K562 (cell line): ENCODE data around the gene TIMM23. TPM values are rescaled to one million over a fixed set of nuclear protein-coding genes. Genes with fewer than 3 reads are reported as not detected.

Source experiments
- ATAC-seq: fragments of 200-7000 bp; cut with Tn5 transposase; 3 replicates; pipeline ENCODE4 v1.9.1; 2020; ENCODE audit warnings: moderate library complexity
- BruUV-seq: library from RNA; stranded (reverse); fragments of 400-500 nt; replicated peaks from 2 replicates; lab custom pipeline; 2021; lab: Mats Ljungman, UMichigan
- CTCF ChIA-PET: fragments of 300-600 bp; formaldehyde crosslinking; extraction: SDS; loops from one replicate; lab custom pipeline; 2021; ENCODE audit warnings: low intra/inter-chr PET ratio; lab: Yijun Ruan, JAX
- POLR2A ChIA-PET: fragments of 300-600, 350-650 bp; sonication (Branson Sonifier 250); formaldehyde crosslinking; extraction: SDS; loops from one replicate; lab custom pipeline; 2021; ENCODE audit warnings: antibody characterized with exemption, inconsistent platforms; lab: Yijun Ruan, JAX
- DNase-seq, 4 experiments: peaks; one replicate each; pipeline versions ENCODE4 v3.0.0 to v3.0.0-alpha.2; 2011 to 2018; ENCODE audit warnings: low spot score in 3 of 4, mixed read lengths in 3 of 4; ENCODE audit errors: extremely low read depth in 1 of 4
- FAIRE-seq: peaks from 2 replicates; lab custom pipeline; 2011; peaks lifted over from hg19 to GRCh38; lab: Jason Lieb, UNC
- H2AFZ ChIP-seq: 2 replicates; pipeline ENCODE4 v1.6.0; 2011; ENCODE audit warnings: low read depth, low read length, control low read depth, inconsistent platforms
- H3K27ac ChIP-seq: fragments of 200-600 bp; 3 replicates; pipeline ENCODE4 v1.8.0; 2011; ENCODE audit warnings: low read depth, mild to moderate bottlenecking, control low read depth, inconsistent platforms, low read length, moderate library complexity, mixed read lengths; ENCODE audit errors: extremely low read depth
- H3K27me3 ChIP-seq, 2 experiments: fragments of 300-600 bp in 1 of 2; 2 replicates in 1 of 2; 3 replicates in 1 of 2; pipeline versions ENCODE4 v1.6.0 to v1.8.0; 2011; ENCODE audit warnings: inconsistent platforms in 2 of 2, low read length in 2 of 2, mild to moderate bottlenecking in 1 of 2, mixed read lengths in 1 of 2, moderate library complexity in 1 of 2; ENCODE audit not compliant: control insufficient read depth in 2 of 2, insufficient read depth in 2 of 2
- H3K36me3 ChIP-seq: fragments of 300-600 bp; 3 replicates; pipeline ENCODE4 v1.8.0; 2011; ENCODE audit warnings: mild to moderate bottlenecking, low read length, inconsistent platforms; ENCODE audit not compliant: control insufficient read depth, insufficient read depth
- H3K4me1 ChIP-seq, 2 experiments: fragments of 200-600 bp in 1 of 2; replicated peaks in 1 of 2; 2 replicates in 1 of 2; 3 replicates in 1 of 2; pipeline versions ENCODE4 v1.5.1 to v1.8.0; 2011; ENCODE audit warnings: inconsistent platforms in 2 of 2, low read length in 2 of 2, mild to moderate bottlenecking in 1 of 2, mixed read lengths in 1 of 2, moderate library complexity in 1 of 2; ENCODE audit not compliant: control insufficient read depth in 2 of 2, insufficient read depth in 2 of 2
- H3K4me2 ChIP-seq: 2 replicates; pipeline ENCODE4 v1.6.1; 2011; ENCODE audit warnings: low read length, control low read depth, inconsistent platforms, mixed read lengths; ENCODE audit not compliant: insufficient read depth
- H3K4me3 ChIP-seq: fragments of 200-600 bp; sonication (generic), shearing (Covaris generic); 2 replicates; pipeline ENCODE4 v1.5.1; 2016; ENCODE audit warnings: control low read depth, inconsistent platforms
- H3K79me2 ChIP-seq: fragments of 200-600 bp; 3 replicates; pipeline ENCODE4 v1.8.0; 2011; ENCODE audit warnings: low read length, inconsistent platforms; ENCODE audit not compliant: control insufficient read depth, insufficient read depth
- H3K9ac ChIP-seq, 2 experiments: 2 replicates each; pipeline versions ENCODE4 v1.6.0 to v1.6.1; 2011; ENCODE audit warnings: low read depth in 2 of 2, low read length in 2 of 2, control low read depth in 1 of 2, inconsistent platforms in 1 of 2, mild to moderate bottlenecking in 1 of 2, mixed read lengths in 1 of 2; ENCODE audit not compliant: insufficient read depth in 1 of 2
- H3K9me1 ChIP-seq: one replicate; pipeline ENCODE4 v1.6.0; 2011; ENCODE audit warnings: inconsistent platforms, mild to moderate bottlenecking, low read length, moderate library complexity; ENCODE audit not compliant: control insufficient read depth, insufficient read depth
- H3K9me3 ChIP-seq: replicated peaks from 2 replicates; pipeline ENCODE4 v1.5.1; 2011; ENCODE audit warnings: low read depth, low read length, inconsistent platforms; ENCODE audit not compliant: control insufficient read depth, insufficient read depth
- H4K20me1 ChIP-seq: replicated peaks from 2 replicates; pipeline ENCODE4 v1.6.1; 2011; ENCODE audit warnings: low read length, inconsistent platforms, mixed read lengths; ENCODE audit not compliant: control insufficient read depth, insufficient read depth
- CBFA2T3 ChIP-seq: fragments of 450-650 bp; IDR thresholded peaks from 2 replicates; pipeline ENCODE4 v1.6.1; 2017
- CC2D1A ChIP-seq: fragments of 450-650 bp; IDR thresholded peaks from 2 replicates; pipeline ENCODE4 v1.6.1; 2017; ENCODE audit warnings: mild to moderate bottlenecking
- RFX1 ChIP-seq: fragments of 450-650 bp; IDR thresholded peaks from 2 replicates; pipeline ENCODE4 v1.6.1; 2016; ENCODE audit warnings: mild to moderate bottlenecking, moderate library complexity
- STAT6 ChIP-seq: sonication (generic); formaldehyde crosslinking; IDR thresholded peaks from 2 replicates; pipeline ENCODE4 v1.8.1; 2023; ENCODE audit warnings: mild to moderate bottlenecking, missing genetic modification reagents
- WGBS: fragments of 100-300 bp; shearing (Covaris generic); methylation state at CpG from one replicate; pipeline ENCODE4 v1.1.6; 2016; ENCODE audit warnings: low coverage, mixed read lengths; ENCODE audit not compliant: insufficient coverage; ENCODE audit errors: missing lambda C conversion rate; 5-methylcytosine and 5-hydroxymethylcytosine counted together
- in situ Hi-C: fragments of 300-500 bp; cut with MboI; formaldehyde crosslinking; loops from 4 replicates; pipeline ENCODE4 v1.15.0; 2018; ENCODE audit warnings: inconsistent platforms, mixed read lengths
- intact Hi-C: fragments of 100-400 bp; cut with micrococcal nuclease; formaldehyde crosslinking; loops from 2 replicates; pipeline ENCODE4 v1.14.2; 2022
- polyA plus RNA-seq, 8 experiments: library from polyadenylated mRNA; depleted of rRNA in 4 of 8; stranded (reverse) in 5 of 8; unstranded in 3 of 8; fragments of >200 nt; fragmentation: Nextera tagmentation in 2 of 8; fragmentation: Illumina TruSeq in 1 of 8; extraction: Ambion mirVana in 2 of 8; extraction: Trizol in 1 of 8; gene quantifications; 2 replicates each; pipeline versions ENCODE4 v1.2.1 to v1.2.3, GENCODE V29; 2011 to 2014; ENCODE audit warnings: inconsistent platforms in 1 of 8, missing spikeins in 1 of 8
- total RNA-seq, 7 experiments: library from RNA; depleted of rRNA in 6 of 7; stranded (reverse); fragments of >200 nt in 6 of 7; fragmentation: Illumina TruSeq in 2 of 7; extraction: Trizol in 2 of 7; gene quantifications; 2 replicates each; pipeline versions ENCODE4 v1.2.1 to v1.2.3, GENCODE V29; 2011 to 2021; ENCODE audit warnings: low replicate concordance in 1 of 7
- TF ChIP-seq, protein P1 (sequence below): fragments of 250-450 bp; sonication (Bioruptor Pico); IDR thresholded peaks from 2 replicates; pipeline ENCODE4 v1.8.0; 2022; ENCODE audit warnings: inconsistent platforms

The TIMM23 gene
- total and polyA plus RNA-seq, 9 of the 15 experiments (the other 6 are each of a cell fraction or from before 2014, with no cell fraction given) = 148 to 280 (median 183) TPM

GRCh38 chr10:46035923-46036849 lies 63.9 kb downstream of the TIMM23 start (continued):
- TF ChIP-seq, protein P1, sequence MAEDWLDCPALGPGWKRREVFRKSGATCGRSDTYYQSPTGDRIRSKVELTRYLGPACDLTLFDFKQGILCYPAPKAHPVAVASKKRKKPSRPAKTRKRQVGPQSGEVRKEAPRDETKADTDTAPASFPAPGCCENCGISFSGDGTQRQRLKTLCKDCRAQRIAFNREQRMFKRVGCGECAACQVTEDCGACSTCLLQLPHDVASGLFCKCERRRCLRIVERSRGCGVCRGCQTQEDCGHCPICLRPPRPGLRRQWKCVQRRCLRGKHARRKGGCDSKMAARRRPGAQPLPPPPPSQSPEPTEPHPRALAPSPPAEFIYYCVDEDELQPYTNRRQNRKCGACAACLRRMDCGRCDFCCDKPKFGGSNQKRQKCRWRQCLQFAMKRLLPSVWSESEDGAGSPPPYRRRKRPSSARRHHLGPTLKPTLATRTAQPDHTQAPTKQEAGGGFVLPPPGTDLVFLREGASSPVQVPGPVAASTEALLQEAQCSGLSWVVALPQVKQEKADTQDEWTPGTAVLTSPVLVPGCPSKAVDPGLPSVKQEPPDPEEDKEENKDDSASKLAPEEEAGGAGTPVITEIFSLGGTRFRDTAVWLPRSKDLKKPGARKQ (CRISPR knock-in tag) = no peak
- no peak for TF ChIP-seq STAT6

DNA sequence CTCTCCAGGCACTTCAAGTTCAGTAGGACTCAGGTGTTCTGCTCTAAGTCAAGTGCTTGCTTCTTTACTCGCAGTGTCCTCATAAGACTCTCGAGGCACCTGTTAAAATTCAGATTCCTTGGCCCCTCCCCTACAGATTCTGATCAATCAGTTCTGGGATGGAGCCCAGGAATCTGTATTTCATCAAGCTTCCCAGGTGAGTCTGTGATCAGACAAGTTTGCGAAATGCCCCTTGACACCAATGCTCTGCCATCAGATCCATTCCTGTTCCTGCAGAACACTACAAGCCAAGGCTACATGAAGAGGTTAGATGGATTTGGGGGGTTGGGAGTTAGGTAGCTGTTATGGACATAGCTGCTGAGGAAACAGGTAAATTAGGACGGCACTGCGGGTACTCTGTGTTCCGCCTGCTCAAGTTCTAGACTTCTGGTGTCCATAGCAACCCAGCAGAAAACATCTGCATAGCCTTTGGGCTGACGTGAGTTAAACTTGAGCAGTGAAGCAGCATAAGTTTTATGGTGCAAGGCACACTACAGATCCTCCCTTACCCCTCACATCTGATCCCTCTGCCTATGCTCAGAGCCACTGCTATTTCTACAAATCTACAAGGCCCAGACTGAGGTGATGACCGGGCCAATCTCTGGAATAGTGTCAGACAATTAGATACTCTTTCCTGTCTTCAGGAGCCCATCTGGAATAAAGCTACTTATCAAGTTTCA lies 65.0 kb downstream of the TIMM23 start:
- Histone ChIP-seq H3K36me3 (no peaks in the 10 kb centered on the region), H3K79me2 (no peaks in the 10 kb centered on the region), H3K9me1 (no peaks in the 10 kb centered on the region), H3K4me3 (no peak overlapping the region), H3K27me3 (no peaks in the 10 kb centered on the region), H3K9ac (no peak overlapping the region), H3K9me3 (no peaks in the 10 kb centered on the region), H4K20me1 (no peaks in the 10 kb centered on the region), H2AFZ (no peak overlapping the region), H3K4me1 (peaks cover 12% of the 10 kb centered on the region in 2 experiments), H3K27ac (no peak overlapping the region), H3K4me2 (no peak overlapping the region)
- DNase-seq = no peak
- 45% methylated on average over 8 of the region's 8 CpGs for WGBS
- FAIRE-seq = no peak
- BruUV-seq = no TSS peak
- POLR2A ChIA-PET = no interaction called here
- TF ChIP-seq RFX1 = peak; percentile 57
- TF ChIP-seq CC2D1A = no peak
- TF ChIP-seq CBFA2T3 = peak; percentile 78
- in situ Hi-C loops = no loop called here
- CTCF ChIA-PET = no interaction called here
- intact Hi-C loops = no loop called here
- no peak for ATAC-seq
